ENCODE results near the gene SH2D1B.
"Not testable (repeated sequence)": the region's sequence is repeated elsewhere in the genome, so short reads cannot be mapped to it uniquely, and the experiment has no call there.

SH2D1B gene

DNA sequence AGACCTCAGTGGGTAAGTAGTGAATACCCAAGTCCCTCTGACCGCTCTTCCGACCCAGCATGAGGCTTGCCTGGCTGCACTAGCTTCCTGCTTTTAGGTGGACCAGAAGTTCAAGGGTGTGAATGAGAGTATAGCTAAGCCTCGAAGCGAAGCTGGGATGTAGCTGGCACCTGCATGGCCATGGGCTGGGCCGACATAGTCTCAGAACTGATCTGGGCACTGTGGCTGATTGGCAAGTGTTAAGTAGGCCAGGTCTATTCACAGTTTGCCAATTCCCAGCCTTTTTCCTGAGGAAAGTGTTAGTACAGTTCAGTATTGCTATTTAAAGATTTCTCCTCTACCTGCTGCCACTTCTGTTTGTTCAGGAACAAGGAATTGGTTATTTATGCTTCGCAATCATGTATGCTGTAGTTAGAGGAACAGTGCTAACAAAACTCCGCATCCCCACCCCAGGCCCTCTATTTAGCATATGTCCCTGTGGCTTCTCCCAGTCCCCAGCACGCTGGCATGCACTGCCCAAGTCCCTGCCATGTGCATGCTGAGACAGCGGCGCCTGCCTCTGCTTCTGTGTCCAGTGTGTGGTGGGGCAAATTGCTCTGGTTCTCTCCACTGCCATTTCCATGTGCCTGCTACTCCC lies 51.6 kb downstream of the SH2D1B start:
- no peak for DNase-seq

DNA sequence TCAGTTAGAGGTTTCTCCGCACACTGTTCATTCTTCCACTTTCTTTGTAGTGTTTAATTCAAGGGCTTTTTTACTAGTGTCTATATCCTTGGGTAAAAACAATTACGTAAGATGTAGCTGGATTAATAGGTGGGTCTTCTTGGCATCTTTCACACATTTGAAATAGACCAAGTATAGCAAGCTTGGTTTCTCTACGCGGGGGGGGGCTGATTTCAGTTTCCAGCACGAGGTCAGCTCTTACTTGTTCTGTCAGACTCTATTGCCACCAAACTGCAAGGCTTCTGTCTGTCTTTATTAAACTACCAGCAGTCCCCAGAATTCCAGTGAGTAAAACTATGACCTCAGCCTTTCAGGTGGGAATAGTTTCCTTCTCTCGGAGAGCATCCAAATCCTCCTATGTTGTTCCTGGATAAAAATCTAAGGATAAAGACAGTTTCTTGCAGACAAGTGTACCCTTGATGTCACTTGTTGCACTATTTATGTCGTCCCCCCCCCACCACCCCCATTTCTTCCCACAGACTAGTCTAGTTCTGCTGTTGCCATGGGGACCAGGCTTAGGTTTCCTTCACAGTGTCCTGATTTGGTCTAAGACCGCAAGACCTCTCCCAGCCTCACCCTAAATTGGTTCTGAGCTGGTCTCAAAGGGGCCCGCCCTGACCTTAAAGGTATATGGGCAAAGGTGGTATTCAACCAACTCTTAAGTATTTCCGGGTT lies 52.3 kb downstream of the SH2D1B start:
- DNase-seq = no peak

DNA sequence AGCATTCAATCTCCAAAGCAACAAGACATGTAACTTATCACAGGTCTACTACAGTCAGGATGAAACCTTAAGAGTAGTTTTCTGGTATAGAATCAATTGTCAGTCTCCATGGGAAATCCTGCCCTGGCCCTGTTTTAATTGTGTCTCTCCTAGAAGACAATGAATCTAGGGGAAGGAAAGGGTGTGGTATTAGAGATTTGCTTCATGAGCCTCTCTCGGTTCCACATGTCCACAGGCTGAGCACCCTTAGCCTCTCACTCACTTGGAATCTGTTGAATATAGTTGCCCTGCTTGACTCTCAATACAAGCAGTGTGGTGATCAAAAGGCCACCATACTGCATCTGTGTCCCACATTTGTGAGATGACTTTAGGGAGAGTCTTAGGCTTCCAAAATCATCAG lies 53.0 kb downstream of the SH2D1B start:
- no peak for DNase-seq

DNA sequence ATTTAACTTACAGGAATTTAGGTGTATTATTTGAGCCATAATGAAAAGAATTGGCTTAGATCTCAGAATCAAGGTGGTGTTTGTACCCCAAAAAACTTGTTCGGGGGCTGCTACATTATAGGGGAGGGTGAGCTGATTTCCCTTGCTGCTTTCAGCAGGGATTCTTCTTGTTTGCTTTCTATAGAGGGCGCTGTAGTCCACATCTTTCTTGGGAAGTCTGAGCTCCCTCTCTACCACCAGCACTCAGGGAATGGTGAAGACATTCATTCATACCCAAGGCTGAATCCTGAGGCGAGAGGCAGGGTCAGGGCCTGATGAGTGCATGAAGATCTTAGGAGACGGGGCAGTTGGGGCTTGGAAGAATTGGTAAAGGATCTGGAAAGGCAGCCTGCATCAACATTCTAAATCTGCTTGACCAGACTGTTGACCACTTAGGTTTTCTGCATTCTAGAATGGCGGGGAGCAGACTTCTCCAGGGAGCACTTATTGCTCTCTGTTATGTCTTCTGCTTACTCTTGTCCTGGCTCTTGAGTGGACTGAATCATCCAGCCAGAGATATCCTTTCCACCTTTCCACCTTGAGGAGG lies 54.2 kb downstream of the SH2D1B start:
- no peak for DNase-seq

DNA sequence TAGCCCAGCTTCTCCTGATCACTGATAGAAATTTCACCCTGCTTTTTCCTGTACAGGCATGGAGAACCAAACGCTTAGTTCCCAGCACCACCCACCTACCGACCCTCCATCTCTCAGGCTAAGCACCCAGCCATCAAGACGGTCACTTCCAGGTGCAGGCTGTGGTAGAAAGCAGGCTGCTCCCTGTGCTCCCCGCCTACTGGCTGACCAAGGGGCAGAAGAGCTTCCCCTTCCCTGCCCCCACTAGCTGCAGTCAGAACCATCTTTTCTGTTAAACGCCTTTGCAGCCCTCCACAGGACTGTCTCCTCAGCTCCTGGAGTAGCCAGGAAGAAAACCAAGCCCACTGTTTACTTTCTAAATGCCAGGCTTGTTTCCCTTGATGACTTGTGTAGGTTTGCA lies 58.2 kb downstream of the SH2D1B start:
- no peak for DNase-seq

DNA sequence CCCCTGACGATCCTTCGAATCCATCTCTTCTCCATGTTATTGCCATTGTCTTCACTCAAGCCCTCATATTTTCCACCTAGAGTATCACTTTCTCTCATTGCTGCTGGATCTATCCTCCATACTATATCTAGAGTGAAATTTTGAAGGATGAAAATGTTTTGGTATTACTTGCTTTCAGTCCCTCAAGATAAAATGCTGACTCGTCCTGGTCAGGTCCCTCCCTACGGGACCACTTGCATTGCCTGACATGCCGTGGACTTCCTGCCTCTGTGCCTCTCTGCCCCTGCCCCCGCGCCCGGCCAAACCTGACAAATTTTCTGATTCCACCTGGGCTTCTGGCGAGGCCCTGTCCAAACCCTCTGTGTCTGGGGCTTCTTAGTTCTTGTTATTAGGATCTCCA lies 58.9 kb downstream of the SH2D1B start:
- no peak for DNase-seq

DNA sequence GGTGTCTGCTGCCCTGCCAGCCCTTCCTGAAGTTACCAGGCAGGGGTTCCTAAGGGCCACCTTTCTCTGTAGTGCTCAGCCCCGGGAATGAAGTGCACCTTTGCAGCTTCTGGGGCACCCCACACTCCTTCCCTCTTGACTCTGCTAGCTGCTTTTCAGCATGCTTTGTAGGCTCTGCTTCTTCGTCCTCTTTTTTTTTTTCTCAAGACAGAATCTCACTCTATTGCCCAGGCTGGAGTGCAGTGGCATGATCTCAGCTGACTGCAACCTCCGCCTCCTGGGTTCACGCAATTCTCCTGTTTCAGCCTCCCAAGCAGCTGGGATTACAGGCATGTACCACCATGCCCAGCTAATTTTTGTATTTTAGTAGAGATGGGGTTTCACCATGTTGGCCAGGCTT lies 60.1 kb downstream of the SH2D1B start:
- DNase-seq = not testable (repeated sequence)

DNA sequence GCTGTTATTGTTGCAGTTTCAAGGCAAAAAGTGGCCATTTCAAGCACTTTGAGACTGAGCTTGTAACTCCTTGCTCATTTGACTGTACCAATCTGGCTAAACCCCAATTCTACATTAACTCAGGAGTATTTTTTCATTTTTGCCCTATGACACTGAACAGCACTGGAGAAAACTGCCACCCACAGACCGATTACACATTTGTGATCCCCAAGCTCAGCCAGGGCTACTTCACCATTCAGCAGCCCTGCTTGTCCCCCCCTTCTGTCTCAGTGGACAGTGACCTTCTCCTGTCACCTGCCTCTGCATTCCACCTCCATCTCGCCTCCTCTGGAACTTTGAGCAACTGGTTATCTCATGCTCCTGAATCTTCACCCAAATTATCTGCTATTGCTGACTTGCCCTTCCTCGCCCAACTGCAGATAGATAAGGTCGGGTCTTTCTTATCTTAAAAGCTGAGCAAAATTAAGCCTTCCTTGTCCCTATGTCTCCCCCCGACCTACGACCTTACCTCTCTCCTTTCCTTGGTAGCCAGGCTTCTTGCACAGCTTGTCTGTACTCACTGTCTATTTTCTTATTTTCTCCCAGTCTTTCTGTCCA lies 60.6 kb downstream of the SH2D1B start:
- no peak for DNase-seq

DNA sequence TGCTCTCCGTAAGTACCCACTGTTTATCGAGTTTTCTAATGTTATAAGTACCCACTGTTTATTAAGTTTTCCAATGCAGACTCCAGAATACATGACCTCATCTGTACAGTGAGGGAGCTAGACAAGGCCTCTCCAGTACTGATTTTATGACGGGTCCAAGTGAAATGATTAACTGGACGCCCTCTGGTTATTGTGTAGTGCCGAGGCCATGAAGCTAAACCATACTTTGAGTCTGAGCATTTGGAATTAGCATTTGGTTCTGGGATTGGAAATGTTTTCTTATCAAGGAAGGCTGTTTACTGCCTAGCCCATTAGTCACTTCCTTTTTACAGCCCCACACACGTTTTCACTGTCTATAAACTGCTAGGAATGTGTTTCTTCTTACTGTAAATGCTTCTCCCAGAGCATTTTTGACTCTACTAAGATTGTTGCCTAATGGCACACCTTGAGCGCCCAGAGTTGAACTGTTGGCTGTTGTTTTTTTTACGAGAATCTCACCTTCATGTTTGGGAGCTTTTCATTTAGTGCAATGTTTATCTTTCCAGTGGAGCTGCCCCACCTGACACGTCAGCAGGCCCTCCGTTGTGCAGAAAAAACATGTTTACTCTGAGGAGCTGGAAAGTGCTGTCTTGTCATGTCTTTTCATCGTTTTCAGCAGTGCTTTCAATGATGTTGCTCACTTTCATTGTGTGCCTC lies 62.2 kb downstream of the SH2D1B start:
- DNase-seq = no peak

DNA sequence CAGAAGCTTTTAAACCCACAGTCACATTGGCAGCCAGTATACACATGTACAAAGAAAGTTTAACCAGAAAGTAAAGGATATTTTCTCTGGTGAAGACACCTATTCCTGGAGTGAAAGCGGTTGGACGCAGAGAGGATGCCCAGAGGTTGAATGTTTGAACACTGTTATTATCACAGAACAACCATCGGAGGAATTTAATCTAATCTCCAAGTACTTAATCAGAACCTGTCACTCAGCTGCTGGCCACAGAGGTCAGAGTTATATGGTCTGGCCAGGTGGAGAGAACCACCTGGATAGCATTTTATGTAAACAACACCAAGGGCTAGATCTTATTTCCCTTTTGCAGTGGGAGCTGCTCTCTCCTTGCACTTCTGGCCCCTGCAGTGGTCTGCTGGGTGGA lies 64.7 kb downstream of the SH2D1B start:
- DNase-seq = no peak
